ENCODE results near the gene GNRH2. TPM values are rescaled to one million over a fixed set of nuclear protein-coding genes. Genes with fewer than 3 reads are reported as not detected.

Gene GNRH2
- total and polyA plus RNA-seq, 3 experiments from 2014 or later: 0.42 to 0.90 TPM; not detected in 1

DNA sequence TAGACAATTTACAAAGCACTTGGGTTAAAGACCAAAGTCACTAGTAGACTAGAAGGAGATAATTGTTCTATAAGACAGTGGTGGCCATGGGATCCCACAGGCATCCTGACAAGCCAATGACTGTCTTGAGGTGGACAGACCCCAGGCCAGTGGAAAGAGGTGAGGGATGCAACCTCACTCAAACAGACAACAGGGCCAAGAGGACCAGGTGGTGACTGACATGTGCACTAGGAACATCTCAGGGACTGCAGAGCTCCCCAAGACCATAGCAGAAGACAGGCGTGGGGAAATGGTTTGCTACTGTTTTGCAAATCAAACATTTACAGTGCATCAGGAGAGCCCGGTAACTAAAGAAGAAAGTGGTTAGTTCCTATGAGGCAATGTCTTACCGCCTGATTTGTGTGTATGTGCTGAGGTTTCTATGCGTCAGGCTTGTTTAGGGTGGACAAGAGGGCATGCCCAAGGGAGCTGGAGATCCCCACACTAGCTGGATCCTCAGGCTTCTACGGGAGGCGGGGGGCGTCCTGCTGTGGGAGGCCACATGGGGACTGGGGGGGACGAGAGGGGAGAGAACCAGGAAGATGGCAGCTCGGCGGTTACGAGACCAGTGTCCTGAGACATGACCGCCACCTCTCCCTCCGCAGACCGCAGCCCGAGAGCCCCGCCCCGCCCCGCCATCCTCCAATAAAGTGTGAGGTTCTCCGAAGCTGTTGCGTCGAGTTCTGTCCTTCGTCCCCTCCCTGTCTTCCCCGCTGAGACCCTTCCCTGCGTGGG, 1.8 kb downstream of the GNRH2 start:
- H3K4me3 Mint-ChIP-seq: peak overlapping the region; percentile 88 to 92 (median 92)
- H3K27me3 Mint-ChIP-seq: peaks cover 0 to 2% of the 10 kb centered on the region in 2 donors
- Histone ChIP-seq H3K4me1 (ENCODE audit: insufficient read depth, low read length) (peaks cover 15% of the 10 kb centered on the region), H3K9me3 (ENCODE audit: low read length) (no peaks in the 10 kb centered on the region), H3K27ac (ENCODE audit: low read depth, low read length) (peak overlapping the region; percentile 59), H3K27me3 (ENCODE audit: insufficient read depth, low read length, poor library complexity, severe bottlenecking) (no peaks in the 10 kb centered on the region), H3K36me3 (ENCODE audit: insufficient read depth, low read length) (peaks cover 14% of the 10 kb centered on the region), H3K4me3 (ENCODE audit: low read length) (peak overlapping the region; percentile 80)
- ChIA-PET POLR2A (no interaction called here), CTCF (interaction anchor here (1.2 to 1.3 kb wide), 2 partner anchors 9 to 48 kb away, joined by 4 to 9 read pairs; no protein-coding TSS in a partner anchor)
- peaks cover 14 to 27% (median 23%) of the 10 kb centered on the region in 3 donors for H3K4me1 Mint-ChIP-seq
- H3K27ac Mint-ChIP-seq: peak overlapping the region; percentile 46 to 95 (median 88)
- peaks cover 0 to 40% (median 3%) of the 10 kb centered on the region in 3 donors for H3K36me3 Mint-ChIP-seq
- no peaks in the 10 kb centered on the region for H3K9me3 Mint-ChIP-seq
- peak in 4 of 5 donors; percentile 27 to 63 (median 38) for DNase-seq

DNA sequence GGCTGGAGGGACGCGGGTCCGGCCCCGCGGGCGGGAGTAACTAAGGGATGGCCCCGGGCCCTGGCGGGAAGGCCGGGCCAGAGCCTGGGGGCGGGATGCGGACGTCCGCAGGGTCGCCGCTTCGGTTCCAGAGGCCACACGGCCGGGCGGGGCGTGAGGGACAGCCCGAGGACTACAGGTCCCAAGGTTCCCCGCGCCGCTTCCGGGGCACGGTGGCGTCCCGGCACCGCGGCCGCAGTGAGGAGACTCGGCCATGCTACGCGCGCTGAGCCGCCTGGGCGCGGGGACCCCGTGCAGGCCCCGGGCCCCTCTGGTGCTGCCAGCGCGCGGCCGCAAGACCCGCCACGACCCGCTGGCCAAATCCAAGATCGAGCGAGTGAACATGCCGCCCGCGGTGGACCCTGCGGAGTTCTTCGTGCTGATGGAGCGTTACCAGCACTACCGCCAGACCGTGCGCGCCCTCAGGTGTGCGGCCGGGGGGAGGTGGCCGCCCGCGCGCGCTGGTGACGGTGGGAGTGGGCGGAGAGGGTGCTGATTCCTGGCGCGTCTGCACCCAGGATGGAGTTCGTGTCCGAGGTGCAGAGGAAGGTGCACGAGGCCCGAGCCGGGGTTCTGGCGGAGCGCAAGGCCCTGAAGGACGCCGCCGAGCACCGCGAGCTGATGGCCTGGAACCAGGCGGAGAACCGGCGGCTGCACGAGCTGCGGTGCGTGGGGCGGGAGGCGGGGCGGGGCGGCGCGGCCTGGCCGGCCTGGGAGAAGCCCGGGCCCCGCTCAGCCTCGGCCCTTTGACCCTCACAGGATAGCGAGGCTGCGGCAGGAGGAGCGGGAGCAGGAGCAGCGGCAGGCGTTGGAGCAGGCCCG, 2.6 kb downstream of the GNRH2 start, which contains the start of gene MRPS26:
Gene MRPS26, plus strand, starts transcription at position 237 of the 861 bp plus-strand sequence. Its CDS starts 17 bp downstream, at position 254.
- H3K9me3 Mint-ChIP-seq: no peaks in the 10 kb centered on the region
- DNase-seq: peak; percentile 60 to 82 (median 71)
- Histone ChIP-seq H3K4me1 (ENCODE audit: insufficient read depth, low read length) (peaks cover 15% of the 10 kb centered on the region), H3K27ac (ENCODE audit: low read depth, low read length) (peak within 1 kb of the TSS; percentile 59), H3K9me3 (ENCODE audit: low read length) (no peaks in the 10 kb centered on the region), H3K36me3 (ENCODE audit: insufficient read depth, low read length) (peaks cover 14% of the 10 kb centered on the region), H3K27me3 (ENCODE audit: insufficient read depth, low read length, poor library complexity, severe bottlenecking) (no peaks in the 10 kb centered on the region), H3K4me3 (ENCODE audit: low read length) (peak within 1 kb of the TSS; percentile 80)
- H3K27me3 Mint-ChIP-seq: peaks cover 0 to 2% of the 10 kb centered on the region in 2 donors
- H3K4me3 Mint-ChIP-seq: peak within 1 kb of the TSS; percentile 88 to 93 (median 92)
- H3K4me1 Mint-ChIP-seq: peaks cover 14 to 29% (median 20%) of the 10 kb centered on the region in 3 donors
- POLR2A ChIA-PET: interaction anchor here (0.7 kb wide), 1 partner anchor 1000 kb away, joined by 3 read pairs; no protein-coding TSS in a partner anchor
- H3K27ac Mint-ChIP-seq: peak within 1 kb of the TSS; percentile 46 to 95 (median 88)
- CTCF ChIA-PET: interaction anchor here (1.2 to 1.3 kb wide), 2 partner anchors 8 to 47 kb away, joined by 4 to 9 read pairs; no protein-coding TSS in a partner anchor
- H3K36me3 Mint-ChIP-seq: peaks cover 0 to 37% (median 2%) of the 10 kb centered on the region in 3 donors

DNA sequence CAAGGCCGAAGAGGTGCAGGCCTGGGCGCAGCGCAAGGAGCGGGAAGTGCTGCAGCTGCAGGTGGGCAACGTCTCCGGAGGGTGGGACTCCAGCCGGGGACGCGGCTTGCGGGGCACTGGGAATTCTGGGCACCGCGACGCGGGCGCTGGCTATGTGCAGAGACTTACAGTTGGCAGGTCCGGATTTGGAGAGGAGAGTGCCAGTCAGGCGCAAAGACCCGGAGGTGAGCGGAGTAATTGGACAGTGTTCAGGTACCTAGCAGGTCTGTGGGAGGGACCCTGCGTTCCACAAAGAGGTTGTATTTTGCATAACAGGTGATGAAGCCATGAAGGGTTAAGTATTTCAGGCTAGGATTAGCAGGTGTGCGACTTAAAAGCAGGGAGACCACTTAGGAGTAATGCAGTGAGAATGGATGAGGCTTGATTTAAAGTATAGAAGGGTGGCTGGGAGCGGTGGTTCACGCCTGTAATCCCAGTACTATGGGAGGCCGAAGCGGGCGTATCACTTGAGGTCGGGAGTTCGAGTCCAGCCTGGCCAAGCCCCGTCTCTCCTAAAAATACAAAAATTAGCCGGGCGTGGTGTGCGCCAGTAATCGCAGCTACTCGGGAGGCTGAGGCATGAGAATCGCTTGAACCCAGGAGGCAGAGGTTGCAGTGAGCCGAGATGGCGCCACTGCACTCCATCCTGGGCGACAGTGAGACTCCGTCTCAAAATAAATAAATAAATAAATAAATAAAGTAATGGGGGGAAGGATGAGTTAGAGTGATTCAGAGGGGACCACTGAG, 3.4 kb downstream of the GNRH2 start:
- H3K36me3 Mint-ChIP-seq: peaks cover 0 to 36% (median 0%) of the 10 kb centered on the region in 3 donors
- H3K9me3 Mint-ChIP-seq: no peaks in the 10 kb centered on the region
- H3K27ac Mint-ChIP-seq: peak overlapping the region in 6 of 8 donors; percentile 21 to 74 (median 67)
- H3K27ac ChIP-seq (ENCODE audit: low read depth, low read length): peak overlapping the region; percentile 48
- H3K9me3 ChIP-seq (ENCODE audit: low read length): no peaks in the 10 kb centered on the region
- no peak for DNase-seq
- H3K4me3 Mint-ChIP-seq: peak overlapping the region; percentile 81 to 93 (median 88)
- peak overlapping the region; percentile 80 for H3K4me3 ChIP-seq (ENCODE audit: low read length)
- peaks cover 14% of the 10 kb centered on the region for H3K36me3 ChIP-seq (ENCODE audit: insufficient read depth, low read length)
- H3K4me1 ChIP-seq (ENCODE audit: insufficient read depth, low read length): peaks cover 15% of the 10 kb centered on the region
- ChIA-PET POLR2A (interaction anchor here (0.7 kb wide), 1 partner anchor 999 kb away, joined by 3 read pairs; no protein-coding TSS in a partner anchor), CTCF (no interaction called here)
- H3K27me3 Mint-ChIP-seq: peaks cover 0 to 2% of the 10 kb centered on the region in 2 donors
- H3K27me3 ChIP-seq (ENCODE audit: insufficient read depth, low read length, poor library complexity, severe bottlenecking): no peaks in the 10 kb centered on the region
- peaks cover 12 to 31% (median 15%) of the 10 kb centered on the region in 3 donors for H3K4me1 Mint-ChIP-seq

DNA sequence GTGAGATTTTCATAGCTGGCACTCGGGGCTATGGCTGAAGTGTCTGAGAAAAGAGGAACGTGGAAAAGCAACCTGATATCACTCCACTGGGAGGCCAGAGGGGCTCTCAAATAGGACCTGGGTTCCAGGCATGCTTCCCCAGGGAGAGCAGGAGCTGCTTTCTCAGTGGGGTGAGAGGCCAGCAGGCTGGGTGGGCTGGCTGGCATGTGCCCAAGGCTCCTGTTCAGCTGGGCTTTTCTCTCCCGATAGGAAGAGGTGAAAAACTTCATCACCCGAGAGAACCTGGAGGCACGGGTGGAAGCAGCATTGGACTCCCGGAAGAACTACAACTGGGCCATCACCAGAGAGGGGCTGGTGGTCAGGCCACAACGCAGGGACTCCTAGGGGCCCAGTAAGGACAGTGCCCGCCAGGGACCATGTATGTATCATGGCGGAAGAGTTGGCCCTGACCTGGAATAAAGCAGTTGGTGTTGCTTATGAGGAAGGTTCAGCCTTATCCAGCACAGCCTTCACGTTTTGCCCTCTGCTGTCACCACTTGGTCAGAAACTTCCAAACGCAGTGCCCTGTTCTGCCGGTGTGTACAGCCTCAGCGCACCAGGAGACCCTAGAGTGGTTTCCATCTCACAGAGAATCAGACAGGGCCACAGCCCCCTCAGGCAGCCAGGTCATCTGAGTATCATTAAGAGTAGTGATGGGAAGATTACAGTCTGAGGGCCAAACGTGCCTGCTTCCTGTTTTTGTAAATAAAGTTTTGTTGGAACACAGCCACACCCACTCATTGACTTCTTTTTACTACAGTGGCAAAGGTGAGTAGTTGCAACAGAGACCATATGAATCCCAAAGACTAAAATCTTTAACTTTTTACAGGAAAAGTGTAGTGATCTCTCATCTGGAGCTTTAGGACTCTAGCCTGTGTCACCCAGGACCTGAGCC, 4.3 kb downstream of the GNRH2 start:
- POLR2A ChIA-PET: no interaction called here
- Mint-ChIP-seq H3K9me3 (no peaks in the 10 kb centered on the region), H3K27me3 (peaks cover 0 to 2% of the 10 kb centered on the region in 2 donors), H3K27ac (peak overlapping the region in 2 of 8 donors; percentile 12 to 24), H3K4me1 (peaks cover 12 to 31% (median 13%) of the 10 kb centered on the region in 3 donors), H3K4me3 (peak overlapping the region; percentile 23 to 93 (median 82)), H3K36me3 (peaks cover 0 to 36% (median 0%) of the 10 kb centered on the region in 3 donors)
- Histone ChIP-seq H3K36me3 (ENCODE audit: insufficient read depth, low read length) (peaks cover 14% of the 10 kb centered on the region), H3K9me3 (ENCODE audit: low read length) (no peaks in the 10 kb centered on the region), H3K4me1 (ENCODE audit: insufficient read depth, low read length) (peaks cover 15% of the 10 kb centered on the region), H3K4me3 (ENCODE audit: low read length) (no peak overlapping the region), H3K27ac (ENCODE audit: low read depth, low read length) (no peak overlapping the region), H3K27me3 (ENCODE audit: insufficient read depth, low read length, poor library complexity, severe bottlenecking) (no peaks in the 10 kb centered on the region)
- no peak for DNase-seq
- CTCF ChIA-PET: no interaction called here

DNA sequence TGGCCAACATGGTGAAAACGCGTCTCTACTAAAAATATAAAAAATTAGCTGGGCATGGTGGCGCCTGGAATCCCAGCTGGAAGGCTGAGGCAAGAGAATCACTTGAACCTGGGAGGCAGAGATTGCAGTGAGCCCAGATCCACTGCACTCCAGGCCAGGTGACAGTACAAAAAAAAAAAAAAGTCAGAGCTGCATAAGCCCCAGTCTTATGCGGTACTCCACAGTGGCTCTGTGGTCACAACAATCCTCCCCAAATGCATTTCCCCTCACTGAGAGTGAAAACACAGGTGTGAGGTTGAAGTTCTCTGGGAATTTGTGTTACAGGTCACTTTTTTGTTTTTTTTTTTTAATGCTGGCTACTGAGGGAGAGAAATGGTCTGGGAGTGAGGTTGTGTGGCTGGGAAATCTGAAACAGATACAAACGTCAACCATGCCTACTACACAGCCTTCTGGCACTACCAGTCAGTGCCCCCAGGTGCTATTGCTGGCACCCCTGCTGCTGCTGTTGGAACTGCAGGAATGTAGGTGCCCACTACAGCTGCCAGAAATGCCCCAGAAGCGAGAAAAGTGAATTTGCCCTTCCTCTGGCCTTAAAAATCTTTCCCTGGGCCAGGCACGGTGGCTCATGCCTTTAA, 8.1 kb downstream of the GNRH2 start:
- Histone ChIP-seq H3K4me3 (ENCODE audit: low read length) (no peak overlapping the region), H3K9me3 (ENCODE audit: low read length) (no peaks in the 10 kb centered on the region), H3K36me3 (ENCODE audit: insufficient read depth, low read length) (peaks cover 14% of the 10 kb centered on the region), H3K27ac (ENCODE audit: low read depth, low read length) (no peak overlapping the region), H3K27me3 (ENCODE audit: insufficient read depth, low read length, poor library complexity, severe bottlenecking) (no peaks in the 10 kb centered on the region), H3K4me1 (ENCODE audit: insufficient read depth, low read length) (peaks cover 11% of the 10 kb centered on the region)
- Mint-ChIP-seq H3K9me3 (no peaks in the 10 kb centered on the region), H3K4me3 (no peak overlapping the region), H3K27ac (no peak overlapping the region), H3K27me3 (no peaks in the 10 kb centered on the region), H3K36me3 (peaks cover 0 to 34% (median 0%) of the 10 kb centered on the region in 3 donors), H3K4me1 (peaks cover 7 to 21% (median 8%) of the 10 kb centered on the region in 3 donors)
- DNase-seq: no peak
- ChIA-PET CTCF (interaction anchor here (1.6 kb wide), 1 partner anchor 23 kb away, joined by 4 read pairs; no protein-coding TSS in a partner anchor), POLR2A (interaction anchor here (0.7 kb wide), 1 partner anchor 17 kb away, joined by 4 read pairs; no protein-coding TSS in a partner anchor)

DNA sequence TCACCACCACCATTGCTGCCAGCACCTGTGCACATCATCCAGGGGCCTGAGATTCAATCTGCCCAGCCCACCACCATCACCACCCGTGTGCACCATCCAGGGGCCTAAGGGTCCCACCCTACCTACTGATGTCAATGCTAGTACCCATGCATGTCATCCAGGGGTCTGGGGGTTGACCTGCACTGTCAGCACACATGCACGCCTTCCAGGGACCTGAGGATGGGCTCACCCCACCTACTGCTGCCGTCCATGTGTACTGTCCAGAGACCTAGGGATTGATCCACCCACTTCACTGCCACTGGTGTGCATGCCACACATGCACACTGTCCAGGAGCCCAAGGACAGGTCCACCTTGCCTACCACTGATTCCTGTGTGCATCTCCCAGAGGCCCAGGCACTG, 16.1 kb downstream of the GNRH2 start:
- no peaks in the 10 kb centered on the region for H3K9me3 ChIP-seq (ENCODE audit: low read length)
- peaks cover 0 to 3% of the 10 kb centered on the region in 2 donors for H3K27me3 Mint-ChIP-seq
- H3K27ac ChIP-seq (ENCODE audit: low read depth, low read length): no peak overlapping the region
- no peak overlapping the region for H3K4me3 ChIP-seq (ENCODE audit: low read length)
- POLR2A ChIA-PET: no interaction called here
- CTCF ChIA-PET: no interaction called here
- H3K27ac Mint-ChIP-seq: no peak overlapping the region
- no peaks in the 10 kb centered on the region for H3K4me1 ChIP-seq (ENCODE audit: insufficient read depth, low read length)
- no peaks in the 10 kb centered on the region for H3K36me3 ChIP-seq (ENCODE audit: insufficient read depth, low read length)
- peaks cover 0 to 5% (median 0%) of the 10 kb centered on the region in 3 donors for H3K4me1 Mint-ChIP-seq
- H3K36me3 Mint-ChIP-seq: peaks cover 0 to 2% (median 0%) of the 10 kb centered on the region in 3 donors
- no peak for DNase-seq
- no peaks in the 10 kb centered on the region for H3K9me3 Mint-ChIP-seq
- no peaks in the 10 kb centered on the region for H3K27me3 ChIP-seq (ENCODE audit: insufficient read depth, low read length, poor library complexity, severe bottlenecking)
- H3K4me3 Mint-ChIP-seq: no peak overlapping the region

Data from CD8-positive, alpha-beta memory T cell (primary cell).